Colon (tissue), 2 donors: ENCODE measurements around the gene CAB39L.
A peak's percentile ranks its signal among the peaks of the same experiment; 100 is the strongest.

Experiments used
- FAIRE-seq: peaks from 2 replicates; lab custom pipeline; 2012; peaks lifted over from hg19 to GRCh38; lab: Jason Lieb, UNC
- donor health status: control.
- donor health status: control.

Gene CAB39L

DNA sequence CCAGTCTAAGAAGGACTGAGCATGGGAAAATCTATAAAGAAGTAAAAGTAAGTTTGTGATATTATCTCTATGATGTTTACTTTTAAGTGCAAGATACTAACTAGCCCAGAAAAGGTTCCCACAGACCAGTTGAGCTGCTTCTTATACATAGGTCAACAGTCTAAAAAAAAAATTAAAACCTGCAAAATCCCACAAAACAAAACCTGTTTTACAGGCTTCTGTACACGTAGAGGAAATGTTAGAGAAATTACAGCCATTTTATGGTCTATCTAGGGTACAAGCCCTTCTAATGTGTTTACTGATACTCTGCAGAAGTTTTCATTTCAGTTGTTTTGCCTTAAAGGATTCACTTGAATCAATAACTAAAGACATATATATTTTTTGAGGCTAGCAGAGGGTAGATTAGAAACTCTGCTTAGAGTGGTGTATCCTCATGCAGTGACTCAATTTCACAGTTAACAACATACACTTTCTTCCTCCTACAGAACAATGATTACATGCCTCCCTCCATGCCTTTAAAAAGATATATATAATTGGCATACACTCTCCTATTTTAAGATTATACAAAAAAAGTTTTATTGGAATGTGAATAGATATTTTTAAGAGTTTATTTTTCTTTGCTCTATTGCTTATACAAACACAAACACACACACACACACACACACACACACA is 43.9 kb downstream of the CAB39L start:
- peak; percentile 53 for FAIRE-seq

- no peak for FAIRE-seq
Measured at GRCh38 chr13:49395878-49396380, 47.9 kb downstream of the CAB39L start.

DNA sequence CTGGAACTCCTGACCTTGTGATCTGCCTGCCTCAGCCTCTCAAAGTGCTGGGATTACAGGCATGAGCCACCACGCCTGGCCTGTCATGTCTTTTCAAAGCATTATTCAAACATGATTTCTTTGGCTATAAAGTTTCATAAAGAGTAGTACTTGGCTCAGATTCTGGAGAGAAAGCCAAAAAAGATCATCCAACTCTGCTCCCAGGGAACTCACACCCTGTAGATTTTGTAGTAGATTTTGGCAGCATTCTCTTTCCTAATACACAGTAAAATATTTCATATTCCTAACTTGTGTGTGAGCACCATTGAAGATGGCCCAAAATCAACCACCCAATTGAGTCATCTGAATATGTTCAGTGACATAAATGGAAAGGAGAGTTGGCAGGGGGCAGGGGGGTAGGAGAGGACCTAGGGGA is 48.4 kb downstream of the CAB39L start:
- no peak for FAIRE-seq

DNA sequence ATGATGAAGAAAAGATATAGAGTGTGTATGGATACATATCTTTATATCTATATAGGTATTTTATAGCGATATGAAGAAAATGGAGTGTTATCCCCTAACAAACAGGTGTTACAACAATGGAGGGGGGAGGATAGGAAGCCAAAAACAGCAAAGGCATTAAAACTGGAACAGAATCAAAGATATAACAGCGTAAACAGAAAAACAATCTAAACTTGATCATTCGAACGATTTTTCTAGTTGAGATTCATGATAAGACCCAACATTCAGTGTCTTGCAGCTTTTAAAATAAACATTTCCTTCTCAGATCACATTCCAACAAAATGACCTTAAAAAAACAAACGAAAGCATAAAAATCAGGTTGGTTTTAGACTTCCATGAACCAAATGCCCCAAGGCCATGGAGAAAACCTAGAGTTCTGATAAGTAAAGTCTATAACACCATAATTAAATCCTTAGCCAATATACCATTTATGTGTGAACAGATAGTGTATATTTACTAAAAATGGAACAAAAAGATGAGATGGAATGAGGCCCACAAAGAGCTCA is 55.7 kb downstream of the CAB39L start:
- FAIRE-seq: no peak

GRCh38 chr13:49386664-49387063 is 57.2 kb downstream of the CAB39L start:
- no peak for FAIRE-seq

- no peak for FAIRE-seq
Measured at GRCh38 chr13:49376121-49376520, 67.7 kb downstream of the CAB39L start.

GRCh38 chr13:49374585-49375290 is 69.1 kb downstream of the CAB39L start:
- peak; percentile 10 for FAIRE-seq

- FAIRE-seq: no peak
Measured at GRCh38 chr13:49373716-49374115, 70.1 kb downstream of the CAB39L start.

DNA sequence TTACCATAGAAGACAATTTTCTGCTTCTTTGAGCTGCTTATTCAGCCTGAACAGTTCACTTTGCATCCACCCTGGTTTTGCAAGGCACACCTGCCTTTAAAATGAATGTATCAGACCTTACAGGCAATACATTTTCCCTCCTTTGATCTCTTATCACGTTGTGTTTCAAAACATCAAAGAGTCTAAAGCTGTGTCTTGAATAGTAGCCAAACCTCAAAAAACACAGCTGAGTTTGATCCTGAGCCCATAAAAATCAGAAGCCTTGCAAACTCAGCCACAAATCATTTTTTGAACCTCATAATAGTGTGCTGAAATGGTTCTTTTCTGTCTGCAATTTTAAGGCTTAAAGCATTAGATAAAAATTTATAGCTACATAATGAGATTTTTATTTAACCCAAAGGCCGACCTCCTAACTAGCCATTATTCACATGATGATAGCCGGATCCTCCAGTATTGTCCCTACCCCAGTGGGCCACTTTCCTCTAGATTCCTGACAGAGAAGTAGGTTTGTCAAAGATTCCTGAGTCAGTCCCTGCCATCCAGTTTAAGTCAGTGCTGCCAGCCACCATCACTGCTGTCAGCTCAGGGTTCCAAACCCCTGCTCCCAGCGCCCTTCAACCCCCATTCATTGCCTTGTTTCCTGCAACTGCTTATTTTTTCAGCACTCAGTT is 71.8 kb downstream of the CAB39L start:
- no peak for FAIRE-seq

DNA sequence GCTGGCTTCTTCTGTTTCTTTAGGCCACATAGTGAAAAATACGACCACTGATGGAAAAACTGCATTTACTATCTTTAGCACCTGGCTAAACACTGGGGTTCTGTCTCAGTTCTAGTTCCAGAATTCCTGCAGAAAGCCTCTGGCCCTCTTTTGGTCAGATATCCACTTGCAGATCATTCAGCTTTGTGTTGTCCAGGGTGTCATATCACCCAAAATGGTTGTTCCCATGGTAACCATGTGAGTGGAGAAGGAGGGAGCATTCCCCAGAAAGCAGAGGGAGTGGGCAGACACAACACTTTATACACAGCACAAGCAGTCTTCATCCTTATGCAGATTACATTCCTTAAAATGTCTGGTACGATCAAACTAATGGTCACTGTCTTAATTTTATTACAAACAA is 73.5 kb downstream of the CAB39L start:
- no peak for FAIRE-seq

GRCh38 chr13:49369866-49370265 is 74.0 kb downstream of the CAB39L start:
- FAIRE-seq: no peak

- no peak for FAIRE-seq
Measured at GRCh38 chr13:49368688-49369087, 75.2 kb downstream of the CAB39L start.

- no peak for FAIRE-seq
Measured at GRCh38 chr13:49367640-49368422, 76.0 kb downstream of the CAB39L start.

DNA sequence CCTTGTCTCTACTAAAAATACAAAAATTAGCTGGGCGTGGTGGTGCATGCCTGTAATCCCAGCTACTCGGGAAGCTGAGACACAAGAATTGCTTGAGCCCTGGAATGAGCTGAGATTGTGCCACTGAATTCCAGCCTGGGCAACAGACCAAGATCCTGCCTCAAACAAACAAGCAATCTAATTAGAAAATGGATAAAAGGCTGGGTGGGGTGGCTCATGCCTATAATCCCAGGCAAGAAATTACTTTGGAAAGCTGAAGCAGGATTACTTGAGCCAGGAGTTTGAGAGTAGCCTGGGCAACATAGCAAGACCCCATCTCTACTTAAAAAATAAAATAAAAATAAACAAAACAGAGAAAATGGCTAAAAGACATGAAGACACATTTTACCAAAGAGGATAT is 77.0 kb downstream of the CAB39L start:
- no peak for FAIRE-seq

GRCh38 chr13:49357694-49358093 is 86.2 kb downstream of the CAB39L start:
- no peak for FAIRE-seq

DNA sequence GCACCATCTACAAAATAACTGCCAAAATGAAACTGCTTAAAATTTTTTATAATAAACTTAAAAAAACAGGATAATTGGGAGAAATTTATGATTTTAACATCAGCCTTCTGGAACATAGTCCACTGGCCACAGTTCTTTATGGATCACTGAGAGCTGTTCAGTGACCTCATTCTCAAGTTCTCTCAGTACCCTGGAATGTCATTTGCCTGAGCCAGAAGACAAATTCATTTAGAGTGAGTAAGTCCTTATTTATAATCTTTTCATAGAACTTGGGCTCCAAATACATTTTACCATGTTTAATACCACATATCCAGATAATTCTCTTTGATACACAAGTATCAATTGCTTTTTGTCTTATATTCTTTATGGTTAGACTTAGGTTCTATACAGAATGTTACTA is 87.6 kb downstream of the CAB39L start:
- no peak for FAIRE-seq

- FAIRE-seq: no peak
Measured at GRCh38 chr13:49354719-49355118, 89.1 kb downstream of the CAB39L start.

DNA sequence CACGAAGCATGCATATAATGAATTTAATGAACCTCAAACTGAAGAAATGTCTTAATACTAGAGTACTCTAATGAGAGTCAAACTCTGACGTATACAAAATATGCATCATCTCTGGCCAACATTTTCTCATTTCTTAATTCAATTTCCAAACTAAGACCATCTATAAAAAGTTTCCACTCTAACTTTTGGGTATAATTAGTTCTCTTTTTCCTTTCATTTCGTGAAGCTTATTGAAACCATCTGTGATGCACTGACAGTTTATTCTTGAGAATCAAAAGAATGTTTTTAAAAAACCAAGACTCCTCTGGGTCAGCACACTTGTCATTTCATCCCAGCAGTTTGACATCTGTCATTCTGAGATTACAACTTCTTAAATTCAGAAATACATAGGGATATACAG is 90.0 kb downstream of the CAB39L start:
- FAIRE-seq: no peak

DNA sequence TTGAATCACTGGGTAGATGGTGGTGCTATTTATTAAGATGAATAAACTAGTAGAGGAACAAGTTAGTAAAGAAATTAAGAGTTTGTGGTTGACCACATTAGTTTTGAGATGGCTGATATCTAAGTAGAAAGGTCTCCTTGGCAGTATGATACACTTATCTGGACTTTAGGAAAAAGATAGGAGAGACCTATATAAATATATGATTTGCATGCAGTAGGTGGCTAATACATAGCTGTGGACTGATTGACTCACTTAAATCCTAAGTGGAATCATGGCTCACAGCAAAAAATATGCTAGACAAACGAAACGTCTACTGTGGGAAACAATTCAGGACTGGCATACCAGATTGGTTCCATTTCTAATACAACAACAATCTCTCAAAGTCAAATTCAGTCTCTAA is 92.0 kb downstream of the CAB39L start:
- no peak for FAIRE-seq

DNA sequence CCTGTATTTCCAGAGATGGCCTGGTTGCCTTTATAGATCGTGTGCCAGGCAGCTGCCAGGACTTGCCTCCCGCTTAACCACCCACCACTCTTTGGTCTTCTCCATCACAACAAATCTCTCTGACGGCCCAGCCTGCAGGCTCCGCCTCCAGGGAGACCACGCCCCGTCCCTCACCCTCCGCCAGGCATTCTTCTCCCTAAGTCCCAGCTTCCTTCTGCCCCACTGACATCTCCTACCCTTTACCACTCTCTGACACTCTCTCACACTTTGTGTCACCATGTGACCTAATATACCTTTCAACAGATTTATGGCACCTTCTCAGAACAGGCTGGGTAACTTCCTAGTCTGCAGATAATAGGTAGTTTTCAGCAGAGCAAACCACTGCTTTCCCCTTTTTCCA is 95.1 kb downstream of the CAB39L start:
- no peak for FAIRE-seq

- no peak for FAIRE-seq
Measured at GRCh38 chr13:49347650-49348385, 96.0 kb downstream of the CAB39L start.
